ENCODE data around the gene TREML2.

GRCh38 chr6:41214559-41215238, 13.8 kb upstream of the TREML2 start:
- TF ChIP-seq SP1 (IDR thresholded peaks at IDR 0.05) (no peak), ZNF384 (IDR thresholded peaks at IDR 0.05) (no peak), ARNT (IDR thresholded peaks at IDR 0.05) (no peak), SUZ12 (IDR thresholded peaks at IDR 0.05) (no peak), ELF4 (IDR thresholded peaks at IDR 0.05) (no peak), TARDBP (IDR thresholded peaks at IDR 0.05) (no peak), LEF1 (IDR thresholded peaks at IDR 0.05; ENCODE audit: borderline replicate concordance) (no peak), PKNOX1 (IDR thresholded peaks at IDR 0.05) (no peak), FOXK2 (IDR thresholded peaks at IDR 0.05) (no peak), BHLHE40 (IDR thresholded peaks at IDR 0.05; ENCODE audit: borderline replicate concordance) (no peak), FOXA1 (IDR thresholded peaks at IDR 0.05) (no peak), CTBP1 (IDR thresholded peaks at IDR 0.05; ENCODE audit: borderline replicate concordance) (no peak), NFRKB (IDR thresholded peaks at IDR 0.05) (no peak), L3MBTL2 (conservative IDR thresholded peaks at IDR 0.05) (no peak)
